K562 (cell line): Measurements from ENCODE around the gene SERPINB5. TPM values are rescaled to one million over a fixed set of nuclear protein-coding genes. Genes with fewer than 3 reads are reported as not detected.
A peak's percentile ranks its signal among the peaks of the same experiment; 100 is the strongest.

ENCODE experiments used
- ATAC-seq: fragments of 200-7000 bp; cut with Tn5 transposase; 3 replicates; pipeline ENCODE4 v1.9.1; 2020; ENCODE audit warnings: moderate library complexity
- BruUV-seq: library from RNA; stranded (reverse); fragments of 400-500 nt; replicated peaks from 2 replicates; lab custom pipeline; 2021; lab: Mats Ljungman, UMichigan
- CTCF ChIA-PET: fragments of 300-600 bp; formaldehyde crosslinking; extraction: SDS; loops from one replicate; lab custom pipeline; 2021; ENCODE audit warnings: low intra/inter-chr PET ratio; lab: Yijun Ruan, JAX
- POLR2A ChIA-PET: fragments of 300-600, 350-650 bp; sonication (Branson Sonifier 250); formaldehyde crosslinking; extraction: SDS; loops from one replicate; lab custom pipeline; 2021; ENCODE audit warnings: antibody characterized with exemption, inconsistent platforms; lab: Yijun Ruan, JAX
- DNase-seq, 4 experiments: peaks; one replicate each; pipeline versions ENCODE4 v3.0.0 to v3.0.0-alpha.2; 2011 to 2018; ENCODE audit warnings: low spot score in 3 of 4, mixed read lengths in 3 of 4; ENCODE audit errors: extremely low read depth in 1 of 4
- FAIRE-seq: peaks from 2 replicates; lab custom pipeline; 2011; peaks lifted over from hg19 to GRCh38; lab: Jason Lieb, UNC
- H2AFZ ChIP-seq: 2 replicates; pipeline ENCODE4 v1.6.0; 2011; ENCODE audit warnings: low read depth, low read length, control low read depth, inconsistent platforms
- H3K27ac ChIP-seq: fragments of 200-600 bp; 3 replicates; pipeline ENCODE4 v1.8.0; 2011; ENCODE audit warnings: low read depth, mild to moderate bottlenecking, control low read depth, inconsistent platforms, low read length, moderate library complexity, mixed read lengths; ENCODE audit errors: extremely low read depth
- H3K27me3 ChIP-seq, 2 experiments: fragments of 300-600 bp in 1 of 2; 2 replicates in 1 of 2; 3 replicates in 1 of 2; pipeline versions ENCODE4 v1.6.0 to v1.8.0; 2011; ENCODE audit warnings: inconsistent platforms in 2 of 2, low read length in 2 of 2, mild to moderate bottlenecking in 1 of 2, mixed read lengths in 1 of 2, moderate library complexity in 1 of 2; ENCODE audit not compliant: control insufficient read depth in 2 of 2, insufficient read depth in 2 of 2
- H3K36me3 ChIP-seq: fragments of 300-600 bp; 3 replicates; pipeline ENCODE4 v1.8.0; 2011; ENCODE audit warnings: mild to moderate bottlenecking, low read length, inconsistent platforms; ENCODE audit not compliant: control insufficient read depth, insufficient read depth
- H3K4me1 ChIP-seq, 2 experiments: fragments of 200-600 bp in 1 of 2; replicated peaks in 1 of 2; 2 replicates in 1 of 2; 3 replicates in 1 of 2; pipeline versions ENCODE4 v1.5.1 to v1.8.0; 2011; ENCODE audit warnings: inconsistent platforms in 2 of 2, low read length in 2 of 2, mild to moderate bottlenecking in 1 of 2, mixed read lengths in 1 of 2, moderate library complexity in 1 of 2; ENCODE audit not compliant: control insufficient read depth in 2 of 2, insufficient read depth in 2 of 2
- H3K4me2 ChIP-seq: 2 replicates; pipeline ENCODE4 v1.6.1; 2011; ENCODE audit warnings: low read length, control low read depth, inconsistent platforms, mixed read lengths; ENCODE audit not compliant: insufficient read depth
- H3K4me3 ChIP-seq: fragments of 200-600 bp; sonication (generic), shearing (Covaris generic); 2 replicates; pipeline ENCODE4 v1.5.1; 2016; ENCODE audit warnings: control low read depth, inconsistent platforms
- H3K79me2 ChIP-seq: fragments of 200-600 bp; 3 replicates; pipeline ENCODE4 v1.8.0; 2011; ENCODE audit warnings: low read length, inconsistent platforms; ENCODE audit not compliant: control insufficient read depth, insufficient read depth
- H3K9ac ChIP-seq, 2 experiments: 2 replicates each; pipeline versions ENCODE4 v1.6.0 to v1.6.1; 2011; ENCODE audit warnings: low read depth in 2 of 2, low read length in 2 of 2, control low read depth in 1 of 2, inconsistent platforms in 1 of 2, mild to moderate bottlenecking in 1 of 2, mixed read lengths in 1 of 2; ENCODE audit not compliant: insufficient read depth in 1 of 2
- H3K9me1 ChIP-seq: one replicate; pipeline ENCODE4 v1.6.0; 2011; ENCODE audit warnings: inconsistent platforms, mild to moderate bottlenecking, low read length, moderate library complexity; ENCODE audit not compliant: control insufficient read depth, insufficient read depth
- H3K9me3 ChIP-seq: replicated peaks from 2 replicates; pipeline ENCODE4 v1.5.1; 2011; ENCODE audit warnings: low read depth, low read length, inconsistent platforms; ENCODE audit not compliant: control insufficient read depth, insufficient read depth
- H4K20me1 ChIP-seq: replicated peaks from 2 replicates; pipeline ENCODE4 v1.6.1; 2011; ENCODE audit warnings: low read length, inconsistent platforms, mixed read lengths; ENCODE audit not compliant: control insufficient read depth, insufficient read depth
- HNRNPL ChIP-seq: fragments of 200-400 bp; formaldehyde crosslinking; IDR thresholded peaks from 2 replicates; pipeline ENCODE4 v1.6.1; 2017; ENCODE audit warnings: low read depth, mild to moderate bottlenecking, low read length
- LEF1 ChIP-seq: fragments of 450-650 bp; IDR thresholded peaks from 2 replicates; pipeline ENCODE4 v1.6.1; 2016; ENCODE audit warnings: mild to moderate bottlenecking
- NR4A1 ChIP-seq, 2 experiments: fragments of 250-450 bp in 1 of 2; fragments of 450-650 bp in 1 of 2; sonication (Bioruptor Pico) in 1 of 2; IDR thresholded peaks; 2 replicates each; pipeline versions ENCODE4 v1.4.0 to v1.6.1; 2016 to 2020; ENCODE audit warnings: mild to moderate bottlenecking in 2 of 2, missing compliant biosample characterization in 1 of 2, missing genetic modification characterization in 1 of 2, moderate library complexity in 1 of 2
- TRIM28 ChIP-seq: fragments of 450-650 bp; IDR thresholded peaks from 2 replicates; pipeline ENCODE4 v1.6.1; 2017
- U2AF1 ChIP-seq: fragments of 200-400 bp; formaldehyde crosslinking; optimal IDR thresholded peaks from 2 replicates; pipeline ENCODE3; 2017; ENCODE audit warnings: mild to moderate bottlenecking, low read depth, low read length, moderate library complexity
- WGBS: fragments of 100-300 bp; shearing (Covaris generic); methylation state at CpG from one replicate; pipeline ENCODE4 v1.1.6; 2016; ENCODE audit warnings: low coverage, mixed read lengths; ENCODE audit not compliant: insufficient coverage; ENCODE audit errors: missing lambda C conversion rate; 5-methylcytosine and 5-hydroxymethylcytosine counted together
- in situ Hi-C: fragments of 300-500 bp; cut with MboI; formaldehyde crosslinking; loops from 4 replicates; pipeline ENCODE4 v1.15.0; 2018; ENCODE audit warnings: inconsistent platforms, mixed read lengths
- intact Hi-C: fragments of 100-400 bp; cut with micrococcal nuclease; formaldehyde crosslinking; loops from 2 replicates; pipeline ENCODE4 v1.14.2; 2022
- polyA plus RNA-seq, 8 experiments: library from polyadenylated mRNA; depleted of rRNA in 4 of 8; stranded (reverse) in 5 of 8; unstranded in 3 of 8; fragments of >200 nt; fragmentation: Nextera tagmentation in 2 of 8; fragmentation: Illumina TruSeq in 1 of 8; extraction: Ambion mirVana in 2 of 8; extraction: Trizol in 1 of 8; gene quantifications; 2 replicates each; pipeline versions ENCODE4 v1.2.1 to v1.2.3, GENCODE V29; 2011 to 2014; ENCODE audit warnings: inconsistent platforms in 1 of 8, missing spikeins in 1 of 8
- total RNA-seq, 7 experiments: library from RNA; depleted of rRNA in 6 of 7; stranded (reverse); fragments of >200 nt in 6 of 7; fragmentation: Illumina TruSeq in 2 of 7; extraction: Trizol in 2 of 7; gene quantifications; 2 replicates each; pipeline versions ENCODE4 v1.2.1 to v1.2.3, GENCODE V29; 2011 to 2021; ENCODE audit warnings: low replicate concordance in 1 of 7
- TF ChIP-seq, protein P1 (sequence below): sonication (generic); formaldehyde crosslinking; IDR thresholded peaks from 2 replicates; pipeline ENCODE4 v1.5.0; 2020; ENCODE audit warnings: missing genetic modification reagents
- TF ChIP-seq, protein P2 (sequence below): fragments of 200-400 bp; formaldehyde crosslinking; IDR thresholded peaks from 2 replicates; pipeline ENCODE4 v1.6.1; 2017; ENCODE audit warnings: mild to moderate bottlenecking, low read depth, low read length, moderate library complexity
- TF ChIP-seq, protein P3 (sequence below), 2 experiments: fragments of 450-650 bp in 1 of 2; sonication (generic) in 1 of 2; formaldehyde crosslinking in 1 of 2; IDR thresholded peaks; 2 replicates each; pipeline versions ENCODE4 v1.7.1 to v1.9.0; 2016 to 2022; ENCODE audit warnings: inconsistent platforms in 1 of 2, mild to moderate bottlenecking in 1 of 2, missing genetic modification reagents in 1 of 2

SERPINB5 gene
- total and polyA plus RNA-seq, 9 of the 15 experiments (the other 6 are each of a cell fraction or from before 2014, with no cell fraction given): 0.05 to 1.4 (median 0.49) TPM; not detected in 1

DNA sequence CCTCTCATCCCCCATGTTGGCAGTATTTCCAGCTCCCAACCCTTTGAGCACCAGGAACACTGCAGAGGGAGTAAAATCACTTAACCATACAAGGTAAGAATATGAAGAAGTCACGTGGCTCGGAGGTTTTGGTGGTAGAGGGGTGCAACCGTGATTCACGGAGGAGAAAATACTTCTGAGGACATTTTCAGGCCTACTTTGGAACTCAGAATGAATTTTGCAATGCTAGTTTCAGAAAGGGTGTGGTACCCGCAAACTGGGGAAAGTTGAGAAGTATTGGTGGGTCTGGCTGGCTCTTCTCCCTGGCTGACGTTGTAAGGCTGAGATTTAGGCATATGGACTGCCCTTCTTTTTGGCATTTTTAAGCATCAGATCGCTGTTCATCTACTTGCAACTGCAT lies 442 bp downstream of the SERPINB5 start:
- no peak overlapping the region for H3K27ac ChIP-seq
- no peaks in the 10 kb centered on the region for H3K9me3 ChIP-seq
- H3K9ac ChIP-seq: no peak overlapping the region
- no peaks in the 10 kb centered on the region for H4K20me1 ChIP-seq
- H3K4me3 ChIP-seq: no peak overlapping the region
- no peaks in the 10 kb centered on the region for H3K36me3 ChIP-seq
- no peak overlapping the region for H3K4me2 ChIP-seq
- 13% methylated on average over 7 of the region's 7 CpGs for WGBS
- H2AFZ ChIP-seq: no peak overlapping the region
- no peak for DNase-seq
- peaks cover 4 to 13% of the 10 kb centered on the region in 2 experiments; a peak in 3 of 5 replicates for H3K4me1 ChIP-seq
- no peaks in the 10 kb centered on the region for H3K9me1 ChIP-seq
- in situ Hi-C loops (no loop called here), intact Hi-C loops (no loop called here)
- no peaks in the 10 kb centered on the region for H3K79me2 ChIP-seq
- CTCF ChIA-PET: no interaction called here
- no peak for FAIRE-seq
- H3K27me3 ChIP-seq: no peaks in the 10 kb centered on the region
- TF ChIP-seq, protein P1, sequence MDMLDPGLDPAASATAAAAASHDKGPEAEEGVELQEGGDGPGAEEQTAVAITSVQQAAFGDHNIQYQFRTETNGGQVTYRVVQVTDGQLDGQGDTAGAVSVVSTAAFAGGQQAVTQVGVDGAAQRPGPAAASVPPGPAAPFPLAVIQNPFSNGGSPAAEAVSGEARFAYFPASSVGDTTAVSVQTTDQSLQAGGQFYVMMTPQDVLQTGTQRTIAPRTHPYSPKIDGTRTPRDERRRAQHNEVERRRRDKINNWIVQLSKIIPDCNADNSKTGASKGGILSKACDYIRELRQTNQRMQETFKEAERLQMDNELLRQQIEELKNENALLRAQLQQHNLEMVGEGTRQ (CRISPR knock-in tag): peak; percentile 33
- TF ChIP-seq LEF1: no peak
- TF ChIP-seq, protein P2, sequence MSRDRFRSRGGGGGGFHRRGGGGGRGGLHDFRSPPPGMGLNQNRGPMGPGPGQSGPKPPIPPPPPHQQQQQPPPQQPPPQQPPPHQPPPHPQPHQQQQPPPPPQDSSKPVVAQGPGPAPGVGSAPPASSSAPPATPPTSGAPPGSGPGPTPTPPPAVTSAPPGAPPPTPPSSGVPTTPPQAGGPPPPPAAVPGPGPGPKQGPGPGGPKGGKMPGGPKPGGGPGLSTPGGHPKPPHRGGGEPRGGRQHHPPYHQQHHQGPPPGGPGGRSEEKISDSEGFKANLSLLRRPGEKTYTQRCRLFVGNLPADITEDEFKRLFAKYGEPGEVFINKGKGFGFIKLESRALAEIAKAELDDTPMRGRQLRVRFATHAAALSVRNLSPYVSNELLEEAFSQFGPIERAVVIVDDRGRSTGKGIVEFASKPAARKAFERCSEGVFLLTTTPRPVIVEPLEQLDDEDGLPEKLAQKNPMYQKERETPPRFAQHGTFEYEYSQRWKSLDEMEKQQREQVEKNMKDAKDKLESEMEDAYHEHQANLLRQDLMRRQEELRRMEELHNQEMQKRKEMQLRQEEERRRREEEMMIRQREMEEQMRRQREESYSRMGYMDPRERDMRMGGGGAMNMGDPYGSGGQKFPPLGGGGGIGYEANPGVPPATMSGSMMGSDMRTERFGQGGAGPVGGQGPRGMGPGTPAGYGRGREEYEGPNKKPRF: no peak
- no peak for TF ChIP-seq HNRNPL
- TF ChIP-seq, protein P3, sequence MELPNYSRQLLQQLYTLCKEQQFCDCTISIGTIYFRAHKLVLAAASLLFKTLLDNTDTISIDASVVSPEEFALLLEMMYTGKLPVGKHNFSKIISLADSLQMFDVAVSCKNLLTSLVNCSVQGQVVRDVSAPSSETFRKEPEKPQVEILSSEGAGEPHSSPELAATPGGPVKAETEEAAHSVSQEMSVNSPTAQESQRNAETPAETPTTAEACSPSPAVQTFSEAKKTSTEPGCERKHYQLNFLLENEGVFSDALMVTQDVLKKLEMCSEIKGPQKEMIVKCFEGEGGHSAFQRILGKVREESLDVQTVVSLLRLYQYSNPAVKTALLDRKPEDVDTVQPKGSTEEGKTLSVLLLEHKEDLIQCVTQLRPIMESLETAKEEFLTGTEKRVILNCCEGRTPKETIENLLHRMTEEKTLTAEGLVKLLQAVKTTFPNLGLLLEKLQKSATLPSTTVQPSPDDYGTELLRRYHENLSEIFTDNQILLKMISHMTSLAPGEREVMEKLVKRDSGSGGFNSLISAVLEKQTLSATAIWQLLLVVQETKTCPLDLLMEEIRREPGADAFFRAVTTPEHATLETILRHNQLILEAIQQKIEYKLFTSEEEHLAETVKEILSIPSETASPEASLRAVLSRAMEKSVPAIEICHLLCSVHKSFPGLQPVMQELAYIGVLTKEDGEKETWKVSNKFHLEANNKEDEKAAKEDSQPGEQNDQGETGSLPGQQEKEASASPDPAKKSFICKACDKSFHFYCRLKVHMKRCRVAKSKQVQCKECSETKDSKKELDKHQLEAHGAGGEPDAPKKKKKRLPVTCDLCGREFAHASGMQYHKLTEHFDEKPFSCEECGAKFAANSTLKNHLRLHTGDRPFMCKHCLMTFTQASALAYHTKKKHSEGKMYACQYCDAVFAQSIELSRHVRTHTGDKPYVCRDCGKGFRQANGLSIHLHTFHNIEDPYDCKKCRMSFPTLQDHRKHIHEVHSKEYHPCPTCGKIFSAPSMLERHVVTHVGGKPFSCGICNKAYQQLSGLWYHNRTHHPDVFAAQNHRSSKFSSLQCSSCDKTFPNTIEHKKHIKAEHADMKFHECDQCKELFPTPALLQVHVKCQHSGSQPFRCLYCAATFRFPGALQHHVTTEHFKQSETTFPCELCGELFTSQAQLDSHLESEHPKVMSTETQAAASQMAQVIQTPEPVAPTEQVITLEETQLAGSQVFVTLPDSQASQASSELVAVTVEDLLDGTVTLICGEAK (IDR thresholded peaks at IDR 0.05): no peak
- TF ChIP-seq, protein P3 (CRISPR knock-in tag; IDR thresholded peaks at IDR 0.05): no peak
- TF ChIP-seq U2AF1: no peak
- no peak for TF ChIP-seq TRIM28
- no peak for TF ChIP-seq NR4A1 (CRISPR knock-in tag; IDR thresholded peaks at IDR 0.05)
- TF ChIP-seq NR4A1 (tag; IDR thresholded peaks at IDR 0.05): no peak
- no TSS peak for BruUV-seq
- ATAC-seq: no peak
- POLR2A ChIA-PET: interaction anchor here (0.8 kb wide), 1 partner anchor 10 kb away, joined by 3 read pairs; no protein-coding TSS in a partner anchor
